HG02798 (cell line): ENCODE measurements around the gene PDE2A.

Experiments
- ATAC-seq: cut with Tn5 transposase; IDR thresholded peaks from one replicate; pipeline ENCODE4 v1.9.1; 2021; ENCODE audit warnings: mild to moderate bottlenecking; ENCODE audit not compliant: unreplicated experiment, poor library complexity

The PDE2A gene

GRCh38 chr11:72685560-72686480, 11.6 kb upstream of the PDE2A start:
- ATAC-seq, result no peak

DNA sequence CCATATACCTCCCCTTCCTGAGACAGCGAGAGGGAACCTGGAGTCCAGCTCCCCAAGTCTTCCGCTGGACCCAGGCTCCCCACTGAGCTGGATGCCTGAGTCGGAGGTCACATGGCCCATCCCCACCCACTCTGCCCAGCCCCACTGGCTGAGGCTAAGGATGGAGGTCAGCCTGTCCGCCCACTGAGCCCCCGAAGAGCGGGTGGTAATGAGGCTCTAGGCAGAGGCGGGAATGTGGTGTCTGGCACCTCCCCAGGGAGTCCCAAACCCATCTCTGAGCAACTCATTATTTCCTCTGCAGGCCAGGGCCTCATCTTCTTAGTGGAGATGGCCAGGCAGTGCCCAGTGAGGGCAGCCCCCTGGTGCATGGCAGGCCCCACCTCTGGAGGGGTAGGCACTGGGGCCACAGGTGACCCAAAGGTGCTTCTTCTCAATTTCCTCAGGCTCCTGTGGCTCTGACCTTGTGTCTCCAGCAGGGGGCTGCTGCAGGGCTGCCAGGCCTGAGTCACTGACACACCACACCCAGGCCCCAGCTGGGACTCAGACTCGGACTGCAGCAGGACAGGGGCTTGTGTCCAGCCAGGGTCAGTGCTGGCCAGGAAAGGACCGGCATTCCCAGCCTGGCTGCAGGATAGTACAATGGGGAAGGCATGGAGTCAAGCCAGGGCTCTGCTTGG, 10.2 kb upstream of the PDE2A start:
- peak; percentile 55 for ATAC-seq

GRCh38 chr11:72683782-72684200, 9.6 kb upstream of the PDE2A start:
- ATAC-seq, result no peak

DNA sequence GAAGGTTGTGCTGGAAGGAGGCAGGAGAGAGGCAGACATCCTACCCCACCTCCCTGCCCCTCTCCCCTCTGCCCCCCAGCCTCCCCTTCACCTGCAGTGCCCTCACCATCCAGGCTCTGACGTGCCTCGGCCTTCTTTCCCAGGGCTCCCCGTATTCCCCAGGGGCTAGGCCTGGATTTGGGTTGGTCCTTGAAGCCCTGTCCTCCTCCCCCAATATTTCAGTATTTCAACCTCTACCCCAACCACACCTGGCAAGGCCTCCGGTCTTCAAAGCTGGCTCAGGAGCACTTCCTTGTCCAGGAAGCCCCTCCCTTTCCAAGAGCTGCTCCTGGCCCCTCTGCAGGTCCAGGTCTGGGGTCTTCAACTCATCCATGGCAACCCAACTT, 8.6 kb upstream of the PDE2A start:
- no peak for ATAC-seq

DNA sequence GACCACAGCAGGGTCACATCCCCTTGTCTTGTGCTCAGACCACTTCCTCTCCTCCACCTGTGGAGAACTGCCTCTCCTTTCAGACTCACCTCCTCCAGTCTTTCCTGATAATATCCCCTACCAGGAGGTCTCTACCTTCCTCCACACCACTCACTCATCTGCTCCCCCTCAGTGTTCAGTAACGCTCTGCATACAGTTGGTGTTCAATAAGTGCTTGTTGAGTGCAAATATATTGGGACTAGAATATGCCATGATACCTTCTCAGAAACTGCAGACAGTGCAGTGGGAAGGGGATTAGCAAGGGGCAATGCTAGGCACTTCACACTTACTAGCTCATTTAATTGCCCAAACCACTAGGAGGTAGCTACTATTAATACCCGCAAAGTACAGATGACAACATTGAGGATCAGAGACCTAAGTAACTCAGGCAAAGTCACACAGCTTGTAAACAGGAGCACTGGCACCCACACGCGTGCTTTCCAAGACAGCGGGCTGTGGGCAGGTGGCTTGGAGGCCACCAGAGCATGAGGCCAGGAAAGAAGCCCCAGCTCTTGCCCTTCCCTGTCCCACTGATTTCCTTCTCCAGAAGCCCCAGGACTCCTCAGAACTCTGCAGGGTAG, 8.1 kb upstream of the PDE2A start:
- ATAC-seq, result no peak

DNA sequence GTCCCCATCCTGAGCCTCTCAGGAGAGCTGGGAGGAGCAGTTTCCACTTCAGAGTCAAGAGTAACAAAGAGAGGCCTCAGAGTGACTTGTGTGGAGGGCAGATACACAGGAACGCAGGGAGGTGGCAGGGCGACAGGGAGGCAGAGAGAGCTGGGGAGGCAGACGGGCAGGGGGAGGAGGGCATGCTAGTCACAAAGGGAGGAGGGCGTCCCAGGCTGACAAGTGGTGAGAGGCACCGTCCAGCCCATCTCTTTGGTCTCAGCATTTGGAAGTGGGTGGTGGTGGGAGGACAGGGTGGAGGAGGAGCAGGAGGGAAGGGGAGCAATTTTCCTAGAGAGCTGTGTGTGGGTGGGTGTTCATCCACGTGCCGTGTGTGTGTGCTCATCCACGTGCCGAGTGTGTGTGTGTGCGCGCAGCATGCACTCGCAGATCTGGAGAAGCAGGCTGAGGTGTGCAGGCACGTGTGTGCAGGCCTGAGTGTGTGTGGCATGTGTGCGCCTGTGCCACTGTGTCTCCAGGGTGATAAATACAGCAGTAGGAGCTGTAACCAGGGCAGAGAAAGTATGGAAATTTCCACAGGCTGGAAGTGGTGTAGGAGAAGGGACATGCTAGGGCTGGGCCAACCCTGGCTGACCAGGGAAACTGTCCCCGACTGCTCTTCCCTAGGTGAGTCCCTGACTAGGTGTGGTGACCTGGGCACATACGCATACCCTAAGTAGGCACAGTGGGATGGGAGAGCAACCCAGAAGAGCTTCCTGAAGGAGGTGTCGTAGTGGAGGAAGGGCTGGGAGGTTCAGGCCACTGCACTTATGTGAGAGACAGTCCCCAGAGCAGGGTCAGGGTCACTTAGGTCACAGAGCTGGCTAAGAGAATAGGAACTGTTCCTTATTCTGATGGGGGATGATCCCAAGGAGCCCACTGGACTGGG, 7.3 kb upstream of the PDE2A start:
- no peak for ATAC-seq

DNA sequence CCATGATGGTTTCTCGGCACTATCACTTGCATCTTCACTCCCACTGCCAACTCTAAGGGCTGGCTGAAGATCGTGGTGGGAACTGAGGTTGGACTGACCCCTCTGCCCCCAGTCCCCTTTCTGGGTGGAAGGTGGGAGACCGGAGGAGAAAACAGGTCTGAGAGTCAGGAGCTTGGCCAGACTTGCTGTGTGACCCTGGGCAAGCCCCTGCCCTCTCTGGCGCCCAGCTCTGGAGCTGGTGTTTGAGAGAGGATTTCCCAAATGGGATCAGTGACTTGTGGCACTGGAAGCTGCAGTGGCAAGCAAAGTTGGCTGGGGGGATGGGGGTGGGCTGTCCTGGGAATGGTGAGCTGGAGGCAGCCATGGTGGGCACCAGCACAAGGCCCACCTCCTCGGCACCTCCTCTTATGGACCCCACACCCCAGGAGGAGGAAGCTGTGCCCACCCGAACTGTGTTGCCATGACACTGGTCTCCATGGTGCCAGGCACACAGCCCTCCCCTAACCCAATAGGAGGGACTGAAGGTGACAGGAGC, 6.5 kb upstream of the PDE2A start:
- ATAC-seq, result no peak

DNA sequence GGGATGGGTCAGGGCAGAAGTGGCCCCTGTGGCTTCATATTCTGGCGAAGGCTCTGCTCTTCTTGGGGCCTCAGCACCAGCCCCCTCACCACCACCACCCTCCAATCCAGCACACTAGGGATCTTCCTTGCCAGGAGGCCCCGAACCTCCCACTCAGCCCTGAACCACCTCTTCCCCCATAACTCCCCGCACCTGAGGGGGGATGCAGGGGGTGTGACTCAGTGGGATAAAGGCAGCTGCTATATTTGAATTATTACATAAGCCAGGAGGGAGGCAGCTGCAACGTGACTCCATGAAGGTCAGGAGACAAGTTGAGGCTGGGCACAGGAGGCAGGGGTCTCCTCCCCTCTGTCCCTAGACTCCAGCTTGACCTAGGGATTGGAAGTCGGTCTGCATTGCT, 5.6 kb upstream of the PDE2A start:
- no peak for ATAC-seq

DNA sequence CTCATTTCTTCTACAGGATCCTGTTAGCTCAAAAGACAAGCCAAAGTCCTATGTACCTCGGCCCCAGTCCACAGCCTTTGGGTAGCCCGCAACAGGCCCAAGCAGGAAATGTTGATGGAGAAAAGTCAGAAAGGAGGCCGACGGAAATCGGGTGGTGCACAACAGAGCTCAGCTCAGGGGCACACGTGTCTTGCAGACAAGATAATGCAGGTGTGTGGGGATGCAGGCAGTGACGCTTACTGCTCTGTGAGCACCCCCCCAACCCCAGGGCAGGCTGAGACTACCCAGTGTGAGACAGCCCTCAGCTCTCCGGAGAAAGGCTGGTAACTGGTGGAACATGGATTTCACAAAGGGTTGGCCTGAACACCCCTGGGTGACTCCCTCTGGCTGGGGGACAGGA, 4.3 kb upstream of the PDE2A start:
- no peak for ATAC-seq

DNA sequence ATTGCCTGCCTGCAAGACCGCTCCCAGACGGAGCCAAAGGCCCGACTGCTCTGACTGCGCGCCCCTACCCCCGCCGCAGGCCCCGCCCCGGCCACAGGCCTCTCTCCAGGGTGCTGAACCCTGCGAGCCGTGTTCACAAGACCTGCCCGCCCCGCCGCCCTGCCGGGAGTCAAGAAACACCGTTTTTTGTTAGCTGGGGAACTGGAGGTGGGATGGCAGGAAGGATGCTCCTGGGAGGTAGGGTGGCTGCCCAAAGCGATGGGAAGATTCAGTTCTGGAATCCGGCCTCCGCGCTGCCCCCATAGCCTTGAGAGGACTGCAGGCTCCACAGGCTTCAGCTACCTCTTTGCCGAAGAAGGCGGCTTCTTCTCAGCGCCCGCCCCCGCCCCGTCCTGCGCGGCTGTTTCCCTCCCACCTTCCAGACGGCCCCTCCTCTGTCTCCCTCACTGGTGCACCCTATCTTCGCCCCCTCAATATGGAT, 2.7 kb upstream of the PDE2A start:
- no peak for ATAC-seq

DNA sequence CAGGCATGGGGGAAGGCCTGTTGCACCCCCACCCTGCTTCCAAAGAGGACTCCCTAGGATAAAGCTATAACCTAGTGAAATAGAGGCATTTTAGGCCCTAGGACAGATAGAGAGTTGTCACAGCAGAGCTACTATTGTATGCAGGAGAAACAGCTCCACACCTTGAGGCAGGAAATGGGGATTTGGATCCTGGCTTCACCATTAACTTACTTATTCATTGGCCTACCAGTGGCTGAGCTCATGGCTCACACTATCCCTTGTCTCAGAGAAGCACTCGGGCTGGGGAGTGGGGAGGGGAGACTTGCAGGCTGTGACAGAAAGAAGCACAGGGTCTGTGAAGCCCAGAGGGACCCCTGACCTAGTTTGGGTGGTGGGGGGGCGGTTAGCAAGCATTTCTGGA, 999 bp upstream of the PDE2A start:
- ATAC-seq, result no peak

DNA sequence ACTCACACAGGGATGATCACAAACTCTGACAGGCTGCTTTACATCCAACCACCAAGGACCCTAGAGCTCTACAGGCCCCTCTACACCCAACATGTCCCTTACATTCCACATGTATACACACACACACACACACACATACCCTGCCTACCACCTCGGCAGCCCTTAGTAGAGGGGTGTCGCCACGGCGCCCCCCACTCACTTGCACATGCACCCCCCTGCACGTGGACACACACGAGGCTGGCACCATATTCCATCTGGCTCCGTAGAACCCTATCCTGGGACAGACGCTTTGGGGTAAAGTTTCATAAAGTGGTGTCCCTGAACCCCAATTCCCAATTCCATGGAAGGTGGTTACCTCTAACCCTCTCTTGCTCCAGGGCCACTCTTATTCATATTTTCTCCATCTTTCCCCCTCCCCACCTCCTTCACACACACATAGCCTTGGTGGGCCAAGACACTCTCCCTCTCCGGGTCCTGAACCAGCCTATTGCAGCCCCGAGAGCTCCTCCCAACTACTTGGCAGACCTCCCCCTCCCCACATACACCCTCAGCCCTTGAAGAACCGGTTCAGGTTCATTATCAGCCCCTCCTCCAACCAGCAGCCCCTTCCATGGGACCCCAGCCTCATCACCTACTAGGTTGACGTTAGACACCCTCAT, 809 bp downstream of the PDE2A start:
- ATAC-seq, result no peak

- no peak for ATAC-seq
Observed at GRCh38 chr11:72672597-72673238, 1.5 kb downstream of the PDE2A start.

- no peak for ATAC-seq
Observed at GRCh38 chr11:72671152-72672099, 2.8 kb downstream of the PDE2A start.

- ATAC-seq, result no peak
Observed at GRCh38 chr11:72670041-72670440, 4.2 kb downstream of the PDE2A start.

DNA sequence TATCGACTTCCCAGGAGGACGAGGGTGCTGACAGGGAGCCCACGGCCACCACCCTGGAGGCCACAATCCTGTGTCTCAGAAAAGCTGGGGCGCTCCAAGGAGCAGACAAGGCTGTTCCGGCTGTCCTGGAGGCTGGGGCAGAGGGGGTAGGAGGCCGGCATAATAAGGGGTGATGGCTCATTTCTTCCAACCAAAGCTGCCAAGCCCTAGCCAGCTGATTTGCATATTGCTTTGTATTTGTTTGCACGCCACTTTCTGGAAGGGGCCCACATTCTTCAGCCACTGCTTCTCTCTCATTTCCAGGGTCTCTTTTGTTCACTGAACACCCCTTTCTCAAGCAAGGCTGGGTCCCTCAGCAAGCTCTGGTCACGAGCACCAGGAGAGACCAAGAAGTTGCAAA, 4.7 kb downstream of the PDE2A start:
- ATAC-seq, result no peak

GRCh38 chr11:72668629-72669347, 5.4 kb downstream of the PDE2A start:
- ATAC-seq, result peak; percentile 95
